Effector memory CD8-positive, alpha-beta T cell (primary cell): ENCODE measurements around the gene PUS10.

Experiments
- ATAC-seq: fragments of 150-1000 bp; cut with Tn5 transposase; replicated peaks from 2 replicates; pipeline ENCODE4 v1.10.0; 2021; ENCODE audit warnings: mild to moderate bottlenecking, moderate library complexity
- DNase-seq, 3 experiments: peaks; one replicate each; pipeline ENCODE4 v3.0.0; 2021
- H3K27ac Mint-ChIP-seq, 2 donors: one replicate each; pipeline ENCODE4 v1.8.0; 2022; ENCODE audit warnings: mild to moderate bottlenecking in 2 of 2, mixed read lengths in 2 of 2, moderate library complexity in 2 of 2
- H3K27me3 Mint-ChIP-seq, 2 donors: one replicate each; pipeline ENCODE4 v1.8.0; 2022; ENCODE audit warnings: mixed read lengths in 2 of 2
- H3K36me3 Mint-ChIP-seq: one replicate; pipeline ENCODE4 v1.8.0; 2022; ENCODE audit warnings: mild to moderate bottlenecking, moderate library complexity, mixed read lengths; ENCODE audit not compliant: insufficient read depth
- H3K4me1 Mint-ChIP-seq, 2 donors: one replicate each; pipeline ENCODE4 v1.8.0; 2022; ENCODE audit warnings: low read depth in 2 of 2, mixed read lengths in 2 of 2
- H3K4me3 Mint-ChIP-seq, 2 donors: one replicate each; pipeline ENCODE4 v1.8.0; 2022; ENCODE audit warnings: mild to moderate bottlenecking in 2 of 2, mixed read lengths in 2 of 2, moderate library complexity in 2 of 2
- H3K9me3 Mint-ChIP-seq, 2 donors: one replicate each; pipeline ENCODE4 v1.8.0; 2022; ENCODE audit warnings: mixed read lengths in 2 of 2

PUS10 gene

DNA sequence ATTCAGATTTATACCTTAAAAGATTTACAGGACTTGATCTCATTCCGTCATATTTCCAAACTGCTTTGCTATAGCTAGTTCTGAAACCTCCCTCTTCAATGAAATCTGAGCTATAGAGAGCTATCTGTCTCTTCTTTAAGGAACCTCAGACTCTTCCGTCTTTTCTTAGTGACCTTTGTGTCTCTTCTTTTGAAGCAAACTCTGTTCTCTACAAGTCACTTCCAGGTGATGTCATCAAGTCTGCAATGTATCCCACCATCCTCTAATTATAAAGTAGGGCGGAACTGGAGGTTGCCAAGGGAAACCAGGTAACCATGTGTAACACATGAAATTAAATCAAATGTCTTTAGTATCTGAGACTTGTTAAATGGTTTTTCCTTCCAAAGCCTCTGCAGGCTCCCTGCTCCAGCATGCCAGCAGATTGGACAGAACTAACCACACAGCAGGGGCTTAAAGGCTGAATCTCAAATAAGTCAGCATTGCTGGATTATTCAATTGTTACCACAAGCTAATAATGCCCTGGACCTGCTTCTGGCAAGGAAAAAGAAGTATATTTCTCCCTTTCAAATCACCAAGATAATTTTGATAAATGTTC is 41.7 kb downstream of the PUS10 start:
- ATAC-seq = no peak
- DNase-seq = no peak
- Mint-ChIP-seq H3K9me3 (no peaks in the 10 kb centered on the region), H3K27me3 (no peaks in the 10 kb centered on the region), H3K4me1 (peaks cover 4 to 12% of the 10 kb centered on the region in 2 donors), H3K4me3 (no peak overlapping the region), H3K27ac (peak overlapping the region; percentile 49 to 88), H3K36me3 (no peaks in the 10 kb centered on the region)

GRCh38 chr2:60974652-60975051 is 43.4 kb downstream of the PUS10 start:
- no peak for ATAC-seq
- no peak for DNase-seq
- Mint-ChIP-seq H3K4me3 (no peak overlapping the region), H3K9me3 (no peaks in the 10 kb centered on the region), H3K27me3 (no peaks in the 10 kb centered on the region), H3K27ac (peak overlapping the region in 1 of 2 donors; percentile 44), H3K4me1 (peaks cover 1 to 12% of the 10 kb centered on the region in 2 donors), H3K36me3 (peaks cover 1% of the 10 kb centered on the region)

GRCh38 chr2:60973705-60974104 is 44.4 kb downstream of the PUS10 start:
- DNase-seq = no peak
- Mint-ChIP-seq H3K4me3 (no peak overlapping the region), H3K9me3 (no peaks in the 10 kb centered on the region), H3K36me3 (peaks cover 3% of the 10 kb centered on the region), H3K27me3 (no peaks in the 10 kb centered on the region), H3K27ac (peak overlapping the region in 1 of 2 donors; percentile 44), H3K4me1 (peaks cover 1 to 12% of the 10 kb centered on the region in 2 donors)
- no peak for ATAC-seq

DNA sequence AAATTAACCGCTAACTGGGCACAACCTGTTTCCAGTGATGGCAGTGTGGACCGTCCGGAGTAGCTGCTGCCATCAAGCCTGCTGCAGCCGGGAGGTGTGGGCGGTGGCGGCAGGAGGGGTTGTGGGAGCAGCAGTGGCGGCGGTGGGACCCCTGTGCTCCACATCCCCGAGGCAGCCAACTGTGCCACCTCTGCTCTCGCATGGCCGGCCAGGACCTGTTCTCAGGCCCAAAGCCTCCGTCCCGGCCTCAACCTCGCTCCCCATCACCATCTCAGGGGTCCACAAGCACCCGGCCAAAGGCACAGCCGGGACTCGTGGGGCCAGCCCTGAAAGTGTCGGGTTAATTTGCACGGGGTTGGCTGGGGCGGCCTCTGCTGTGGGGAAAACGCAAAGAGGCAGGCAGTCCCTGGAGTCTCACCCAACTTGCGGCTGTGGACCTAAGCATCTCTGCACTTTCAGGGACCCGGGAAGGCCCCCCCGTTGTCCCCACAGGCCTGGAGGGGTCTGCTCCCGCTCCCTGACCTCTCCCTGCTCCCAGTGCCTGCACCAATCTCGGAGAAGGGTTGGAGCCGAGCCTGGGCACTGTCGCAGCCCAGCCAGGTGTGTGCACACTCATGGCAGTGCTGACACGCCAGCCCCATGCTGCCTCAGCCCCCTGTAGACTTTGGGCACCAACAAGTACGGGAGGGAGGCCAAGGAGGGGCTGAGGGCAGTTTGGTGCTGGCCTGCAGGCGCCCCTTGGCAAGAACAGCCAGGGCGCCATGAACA is 45.0 kb downstream of the PUS10 start:
- H3K36me3 Mint-ChIP-seq = peaks cover 3% of the 10 kb centered on the region
- DNase-seq (no peak), ATAC-seq (no peak)
- peak overlapping the region in 1 of 2 donors; percentile 44 for H3K27ac Mint-ChIP-seq
- H3K4me1 Mint-ChIP-seq = peaks cover 0 to 12% of the 10 kb centered on the region in 2 donors
- H3K4me3 Mint-ChIP-seq = no peak overlapping the region
- H3K27me3 Mint-ChIP-seq = no peaks in the 10 kb centered on the region
- H3K9me3 Mint-ChIP-seq = no peaks in the 10 kb centered on the region

- Mint-ChIP-seq H3K27ac (peak overlapping the region in 1 of 2 donors; percentile 95), H3K9me3 (no peaks in the 10 kb centered on the region), H3K36me3 (peaks cover 9% of the 10 kb centered on the region), H3K4me1 (peaks cover 12 to 27% of the 10 kb centered on the region in 2 donors), H3K27me3 (no peaks in the 10 kb centered on the region), H3K4me3 (peak overlapping the region; percentile 3 to 73)
- no peak for DNase-seq
- no peak for ATAC-seq
These were observed 51.3 kb downstream of the PUS10 start for GRCh38 chr2:60966507-60967405.

- Mint-ChIP-seq H3K36me3 (peaks cover 9% of the 10 kb centered on the region), H3K4me1 (peaks cover 12 to 27% of the 10 kb centered on the region in 2 donors), H3K4me3 (peak overlapping the region; percentile 29 to 67), H3K27me3 (no peaks in the 10 kb centered on the region), H3K9me3 (no peaks in the 10 kb centered on the region), H3K27ac (peak overlapping the region; percentile 87 to 96)
- no peak for DNase-seq
- ATAC-seq = no peak
These were observed 52.6 kb downstream of the PUS10 start for GRCh38 chr2:60965499-60965785.

- H3K27ac Mint-ChIP-seq = peak overlapping the region; percentile 87 to 96
- peaks cover 12 to 27% of the 10 kb centered on the region in 2 donors for H3K4me1 Mint-ChIP-seq
- H3K9me3 Mint-ChIP-seq = no peaks in the 10 kb centered on the region
- DNase-seq (peak in 2 of 3 experiments; percentile 13 to 17), ATAC-seq (peak; percentile 91)
- peak overlapping the region; percentile 29 to 67 for H3K4me3 Mint-ChIP-seq
- H3K27me3 Mint-ChIP-seq = no peaks in the 10 kb centered on the region
- peaks cover 9% of the 10 kb centered on the region for H3K36me3 Mint-ChIP-seq
These were observed 53.2 kb downstream of the PUS10 start for GRCh38 chr2:60964651-60965498.

DNA sequence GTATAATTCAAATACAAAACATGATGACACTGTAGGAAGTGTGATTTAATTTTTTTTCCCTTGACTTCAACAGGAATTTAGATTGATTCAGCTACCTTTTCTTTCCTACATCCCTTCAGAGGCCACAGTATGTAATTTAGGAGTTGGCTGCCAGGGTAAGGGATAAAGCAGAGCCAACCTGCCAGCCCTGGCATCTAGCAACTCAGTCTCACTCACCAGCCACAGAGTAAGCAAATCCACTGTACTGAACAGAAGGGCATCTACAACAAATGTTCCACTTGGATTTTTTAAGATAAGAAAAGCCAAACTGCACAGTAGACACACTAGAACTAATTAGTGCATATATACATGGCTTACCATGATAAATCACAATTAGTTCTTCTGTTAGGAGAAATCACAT is 54.9 kb downstream of the PUS10 start:
- Mint-ChIP-seq H3K4me3 (no peak overlapping the region), H3K9me3 (no peaks in the 10 kb centered on the region), H3K36me3 (peaks cover 6% of the 10 kb centered on the region), H3K4me1 (peaks cover 12 to 30% of the 10 kb centered on the region in 2 donors), H3K27ac (peak overlapping the region in 1 of 2 donors; percentile 71), H3K27me3 (no peaks in the 10 kb centered on the region)
- DNase-seq = no peak
- no peak for ATAC-seq

DNA sequence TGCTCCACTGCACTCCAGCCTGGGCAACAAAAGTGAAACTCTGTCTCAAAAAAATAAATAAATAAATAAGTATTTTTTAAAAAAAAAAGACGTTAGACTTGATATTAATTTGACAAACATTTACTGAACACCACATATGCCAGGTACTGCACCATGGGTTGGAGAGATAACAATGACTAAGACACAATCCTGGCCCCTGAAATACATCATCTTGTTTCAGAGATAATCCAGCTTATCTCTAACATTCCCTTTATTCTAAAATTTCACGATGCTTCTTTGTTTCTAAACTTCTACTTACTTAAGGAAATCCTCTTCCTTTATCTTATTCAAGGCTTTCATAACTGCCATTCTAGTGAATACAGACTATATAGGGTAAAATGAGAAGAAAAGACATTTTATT is 55.5 kb downstream of the PUS10 start:
- DNase-seq (no peak), ATAC-seq (no peak)
- Mint-ChIP-seq H3K9me3 (no peaks in the 10 kb centered on the region), H3K36me3 (peaks cover 6% of the 10 kb centered on the region), H3K4me1 (peaks cover 13 to 33% of the 10 kb centered on the region in 2 donors), H3K27ac (peak overlapping the region in 1 of 2 donors; percentile 71), H3K4me3 (no peak overlapping the region), H3K27me3 (no peaks in the 10 kb centered on the region)

DNA sequence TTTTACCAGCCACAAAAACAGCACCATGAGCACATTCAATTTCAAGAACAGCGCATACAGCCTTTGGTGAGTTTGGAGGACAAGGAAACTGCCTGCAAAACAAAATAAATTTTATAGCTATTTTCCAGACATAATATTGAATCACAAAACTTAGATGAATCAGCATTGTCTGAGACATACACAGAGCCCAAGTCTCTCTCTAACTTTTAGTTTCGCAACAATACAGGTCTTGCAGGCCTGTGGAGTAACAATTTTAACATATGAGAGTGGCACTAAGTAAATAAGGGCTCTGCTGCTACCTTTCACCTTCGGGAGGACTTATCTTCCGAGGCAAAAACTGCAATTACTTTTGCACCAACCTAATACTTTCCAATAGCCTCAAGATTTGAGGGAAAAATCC is 56.6 kb downstream of the PUS10 start:
- H3K4me3 Mint-ChIP-seq = no peak overlapping the region
- ATAC-seq = no peak

DNA sequence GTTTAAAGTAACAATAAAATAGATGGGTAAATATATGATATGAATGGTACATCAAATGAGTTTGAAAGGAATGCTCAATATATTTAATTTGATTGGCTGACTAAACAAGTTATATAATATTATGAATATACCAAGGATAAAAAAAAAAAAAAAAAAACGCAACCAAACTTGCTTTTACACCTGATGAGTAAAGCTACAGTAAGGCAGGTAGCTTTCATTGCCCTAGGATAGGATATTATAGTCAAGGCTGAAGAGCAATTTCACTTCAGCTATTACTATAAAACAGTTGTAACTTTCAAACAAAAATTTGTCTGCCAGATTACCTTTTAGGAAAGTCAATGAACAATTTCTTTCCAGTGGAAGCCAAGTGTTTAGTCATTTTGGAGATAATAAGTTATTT is 57.3 kb downstream of the PUS10 start:
- DNase-seq (no peak), ATAC-seq (no peak)
- peaks cover 8 to 21% of the 10 kb centered on the region in 2 donors for H3K4me1 Mint-ChIP-seq
- no peak overlapping the region for H3K4me3 Mint-ChIP-seq
- H3K9me3 Mint-ChIP-seq = no peaks in the 10 kb centered on the region
- peaks cover 12% of the 10 kb centered on the region for H3K36me3 Mint-ChIP-seq
- H3K27ac Mint-ChIP-seq = no peak overlapping the region
- no peaks in the 10 kb centered on the region for H3K27me3 Mint-ChIP-seq

More for the DNA sequence above, 56.6 kb downstream of the PUS10 start:
- H3K27me3 Mint-ChIP-seq = no peaks in the 10 kb centered on the region
- peaks cover 9% of the 10 kb centered on the region for H3K36me3 Mint-ChIP-seq
- peaks cover 10 to 27% of the 10 kb centered on the region in 2 donors for H3K4me1 Mint-ChIP-seq
- no peak overlapping the region for H3K27ac Mint-ChIP-seq
- H3K9me3 Mint-ChIP-seq = no peaks in the 10 kb centered on the region
- no peak for DNase-seq

- no peaks in the 10 kb centered on the region for H3K27me3 Mint-ChIP-seq
- H3K4me1 Mint-ChIP-seq = peaks cover 4 to 19% of the 10 kb centered on the region in 2 donors
- no peak overlapping the region for H3K27ac Mint-ChIP-seq
- H3K36me3 Mint-ChIP-seq = peaks cover 6% of the 10 kb centered on the region
- H3K9me3 Mint-ChIP-seq = no peaks in the 10 kb centered on the region
- ATAC-seq (no peak), DNase-seq (no peak)
- no peak overlapping the region for H3K4me3 Mint-ChIP-seq
These were observed 58.6 kb downstream of the PUS10 start for GRCh38 chr2:60959501-60959900.

- DNase-seq (no peak), ATAC-seq (no peak)
- Mint-ChIP-seq H3K9me3 (no peaks in the 10 kb centered on the region), H3K27me3 (no peaks in the 10 kb centered on the region), H3K36me3 (peaks cover 6% of the 10 kb centered on the region), H3K4me3 (no peak overlapping the region), H3K4me1 (peaks cover 7 to 17% of the 10 kb centered on the region in 2 donors), H3K27ac (no peak overlapping the region)
These were observed 59.3 kb downstream of the PUS10 start for GRCh38 chr2:60958800-60959199.
